K562 (cell line): ENCODE results near the gene VPS26A. TPM values are rescaled to one million over a fixed set of nuclear protein-coding genes. Genes with fewer than 3 reads are reported as not detected.

ENCODE experiments used
- IRF1 ChIP-seq: sonication (generic); formaldehyde crosslinking; IDR thresholded peaks from 2 replicates; pipeline ENCODE4 v1.8.0; 2022; ENCODE audit warnings: missing genetic modification reagents, mild to moderate bottlenecking, borderline replicate concordance
- JUNB ChIP-seq: fragments of 450-650 bp; formaldehyde crosslinking; conservative IDR thresholded peaks from 2 replicates; pipeline ENCODE4 v1.4.0; 2020; ENCODE audit warnings: mild to moderate bottlenecking
- KHSRP ChIP-seq: fragments of 450-650 bp; IDR thresholded peaks from 2 replicates; pipeline ENCODE4 v1.6.1; 2017
- MECOM ChIP-seq: fragments of 250-450 bp; sonication (Bioruptor Pico); IDR thresholded peaks from 2 replicates; pipeline ENCODE4 v1.8.0; 2022; ENCODE audit warnings: inconsistent platforms
- RBM15 ChIP-seq: fragments of 200-400 bp; formaldehyde crosslinking; IDR thresholded peaks from 2 replicates; pipeline ENCODE4 v1.6.1; 2018; ENCODE audit warnings: mild to moderate bottlenecking, low read length, moderate library complexity; ENCODE audit not compliant: insufficient read depth
- SNRNP70 ChIP-seq: fragments of 200-400 bp; formaldehyde crosslinking; optimal IDR thresholded peaks from 2 replicates; pipeline ENCODE3; 2017; ENCODE audit warnings: low read depth, low read length
- STAT5A ChIP-seq: IDR thresholded peaks from 2 replicates; pipeline ENCODE4 v1.6.1; 2012; ENCODE audit warnings: low read length, inconsistent platforms, borderline replicate concordance
- ZNF23 ChIP-seq: fragments of 250-450 bp; sonication (Bioruptor Pico); IDR thresholded peaks from 2 replicates; pipeline ENCODE4 v1.4.0; 2020; ENCODE audit warnings: mild to moderate bottlenecking
- ZNF551 ChIP-seq: fragments of 250-450 bp; sonication (Bioruptor Pico); IDR thresholded peaks from 2 replicates; pipeline ENCODE4 v1.5.0; 2021; ENCODE audit warnings: mild to moderate bottlenecking, moderate library complexity
- ZNF639 ChIP-seq, 2 experiments: fragments of 200-800 bp in 1 of 2; sonication (Bioruptor generic) in 1 of 2; sonication (generic) in 1 of 2; formaldehyde crosslinking in 1 of 2; IDR thresholded peaks in 1 of 2; conservative IDR thresholded peaks in 1 of 2; 2 replicates each; pipeline versions ENCODE4 v1.5.0 to v1.6.1; 2016 to 2020; ENCODE audit warnings: missing compliant biosample characterization in 1 of 2, missing genetic modification characterization in 1 of 2, missing genetic modification reagents in 1 of 2
- ZNF696 ChIP-seq: fragments of 250-450 bp; sonication (Bioruptor Pico); conservative IDR thresholded peaks from 2 replicates; pipeline ENCODE4 v1.4.0; 2020; ENCODE audit warnings: mild to moderate bottlenecking, moderate library complexity
- polyA plus RNA-seq, 8 experiments: library from polyadenylated mRNA; depleted of rRNA in 4 of 8; stranded (reverse) in 5 of 8; unstranded in 3 of 8; fragments of >200 nt; fragmentation: Nextera tagmentation in 2 of 8; fragmentation: Illumina TruSeq in 1 of 8; extraction: Ambion mirVana in 2 of 8; extraction: Trizol in 1 of 8; gene quantifications; 2 replicates each; pipeline versions ENCODE4 v1.2.1 to v1.2.3, GENCODE V29; 2011 to 2014; ENCODE audit warnings: inconsistent platforms in 1 of 8, missing spikeins in 1 of 8
- total RNA-seq, 7 experiments: library from RNA; depleted of rRNA in 6 of 7; stranded (reverse); fragments of >200 nt in 6 of 7; fragmentation: Illumina TruSeq in 2 of 7; extraction: Trizol in 2 of 7; gene quantifications; 2 replicates each; pipeline versions ENCODE4 v1.2.1 to v1.2.3, GENCODE V29; 2011 to 2021; ENCODE audit warnings: low replicate concordance in 1 of 7
- TF ChIP-seq, protein P1 (sequence below), 2 experiments: fragments of 450-650 bp in 1 of 2; sonication (generic) in 1 of 2; formaldehyde crosslinking in 1 of 2; IDR thresholded peaks; 2 replicates each; pipeline versions ENCODE4 v1.7.1 to v1.9.0; 2016 to 2022; ENCODE audit warnings: inconsistent platforms in 1 of 2, mild to moderate bottlenecking in 1 of 2, missing genetic modification reagents in 1 of 2
- TF ChIP-seq, protein P2 (sequence below): fragments of 250-450 bp; sonication (Bioruptor Pico); IDR thresholded peaks from 2 replicates; pipeline ENCODE4 v1.4.0; 2020; ENCODE audit warnings: mild to moderate bottlenecking, moderate library complexity

The VPS26A gene
- total and polyA plus RNA-seq, 9 of the 15 experiments (the other 6 are each of a cell fraction or from before 2014, with no cell fraction given) = 47.1 to 137 (median 69.3) TPM

DNA sequence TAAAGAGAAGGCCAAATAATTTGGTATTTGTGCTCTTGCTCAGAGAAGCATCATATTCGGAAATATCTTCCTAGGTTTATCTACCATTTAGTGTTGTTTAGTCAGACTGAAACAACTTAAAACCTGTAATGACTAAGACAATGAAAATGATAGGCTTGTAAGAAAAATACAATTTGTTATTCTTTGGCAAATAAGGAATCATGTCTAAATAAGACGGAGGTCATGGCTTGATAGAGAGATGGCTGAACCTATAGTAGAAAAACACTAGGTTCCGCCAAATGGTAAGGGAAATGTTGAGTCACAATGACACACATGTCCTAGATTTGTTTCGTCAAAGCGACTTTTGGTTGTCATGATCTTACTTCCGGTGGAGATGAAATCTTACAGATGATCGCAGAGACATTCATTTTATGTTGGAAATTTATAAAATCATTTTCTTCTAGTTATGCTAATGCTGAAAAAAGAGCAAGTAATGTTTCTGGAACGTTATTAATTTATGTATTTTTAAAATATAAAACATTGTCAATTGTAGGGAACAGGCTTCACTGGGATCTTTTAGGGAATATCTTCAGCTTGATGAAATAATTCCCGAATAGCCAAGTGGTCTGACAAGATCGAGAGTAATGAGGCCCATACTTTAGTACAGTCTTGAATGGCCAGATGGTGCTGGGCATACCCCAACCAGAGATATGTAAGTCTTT, 35.0 kb upstream of the VPS26A start (continued):
- TF ChIP-seq, protein P1, sequence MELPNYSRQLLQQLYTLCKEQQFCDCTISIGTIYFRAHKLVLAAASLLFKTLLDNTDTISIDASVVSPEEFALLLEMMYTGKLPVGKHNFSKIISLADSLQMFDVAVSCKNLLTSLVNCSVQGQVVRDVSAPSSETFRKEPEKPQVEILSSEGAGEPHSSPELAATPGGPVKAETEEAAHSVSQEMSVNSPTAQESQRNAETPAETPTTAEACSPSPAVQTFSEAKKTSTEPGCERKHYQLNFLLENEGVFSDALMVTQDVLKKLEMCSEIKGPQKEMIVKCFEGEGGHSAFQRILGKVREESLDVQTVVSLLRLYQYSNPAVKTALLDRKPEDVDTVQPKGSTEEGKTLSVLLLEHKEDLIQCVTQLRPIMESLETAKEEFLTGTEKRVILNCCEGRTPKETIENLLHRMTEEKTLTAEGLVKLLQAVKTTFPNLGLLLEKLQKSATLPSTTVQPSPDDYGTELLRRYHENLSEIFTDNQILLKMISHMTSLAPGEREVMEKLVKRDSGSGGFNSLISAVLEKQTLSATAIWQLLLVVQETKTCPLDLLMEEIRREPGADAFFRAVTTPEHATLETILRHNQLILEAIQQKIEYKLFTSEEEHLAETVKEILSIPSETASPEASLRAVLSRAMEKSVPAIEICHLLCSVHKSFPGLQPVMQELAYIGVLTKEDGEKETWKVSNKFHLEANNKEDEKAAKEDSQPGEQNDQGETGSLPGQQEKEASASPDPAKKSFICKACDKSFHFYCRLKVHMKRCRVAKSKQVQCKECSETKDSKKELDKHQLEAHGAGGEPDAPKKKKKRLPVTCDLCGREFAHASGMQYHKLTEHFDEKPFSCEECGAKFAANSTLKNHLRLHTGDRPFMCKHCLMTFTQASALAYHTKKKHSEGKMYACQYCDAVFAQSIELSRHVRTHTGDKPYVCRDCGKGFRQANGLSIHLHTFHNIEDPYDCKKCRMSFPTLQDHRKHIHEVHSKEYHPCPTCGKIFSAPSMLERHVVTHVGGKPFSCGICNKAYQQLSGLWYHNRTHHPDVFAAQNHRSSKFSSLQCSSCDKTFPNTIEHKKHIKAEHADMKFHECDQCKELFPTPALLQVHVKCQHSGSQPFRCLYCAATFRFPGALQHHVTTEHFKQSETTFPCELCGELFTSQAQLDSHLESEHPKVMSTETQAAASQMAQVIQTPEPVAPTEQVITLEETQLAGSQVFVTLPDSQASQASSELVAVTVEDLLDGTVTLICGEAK (IDR thresholded peaks at IDR 0.05) = peak; percentile 83
- TF ChIP-seq, protein P1 (CRISPR knock-in tag; IDR thresholded peaks at IDR 0.05) = no peak
- 0 out of 2 replicates have a peak, but pooled peaks have one; percentile 47 for TF ChIP-seq JUNB (CRISPR knock-in tag)
- TF ChIP-seq IRF1 (CRISPR knock-in tag) = no peak
- TF ChIP-seq RBM15 = no peak
- TF ChIP-seq, protein P2, sequence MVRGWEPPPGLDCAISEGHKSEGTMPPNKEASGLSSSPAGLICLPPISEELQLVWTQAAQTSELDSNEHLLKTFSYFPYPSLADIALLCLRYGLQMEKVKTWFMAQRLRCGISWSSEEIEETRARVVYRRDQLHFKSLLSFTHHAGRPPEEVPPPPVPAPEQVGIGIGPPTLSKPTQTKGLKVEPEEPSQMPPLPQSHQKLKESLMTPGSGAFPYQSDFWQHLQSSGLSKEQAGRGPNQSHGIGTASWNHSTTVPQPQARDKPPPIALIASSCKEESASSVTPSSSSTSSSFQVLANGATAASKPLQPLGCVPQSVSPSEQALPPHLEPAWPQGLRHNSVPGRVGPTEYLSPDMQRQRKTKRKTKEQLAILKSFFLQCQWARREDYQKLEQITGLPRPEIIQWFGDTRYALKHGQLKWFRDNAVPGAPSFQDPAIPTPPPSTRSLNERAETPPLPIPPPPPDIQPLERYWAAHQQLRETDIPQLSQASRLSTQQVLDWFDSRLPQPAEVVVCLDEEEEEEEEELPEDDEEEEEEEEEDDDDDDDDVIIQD (CRISPR knock-in tag) = no peak
- no peak for TF ChIP-seq ZNF551 (CRISPR knock-in tag)
- peak; percentile 84 for TF ChIP-seq KHSRP
- peak; percentile 72; the same call in 1 of the 2 replicates for TF ChIP-seq ZNF696 (CRISPR knock-in tag)
- peak in 1 of 2 experiments; percentile 66; a peak in 2 of 4 replicates for TF ChIP-seq ZNF639 (CRISPR knock-in tag; conservative IDR thresholded peaks at IDR 0.05 in 1 of 2, IDR thresholded peaks at IDR 0.05 in 1 of 2)
- TF ChIP-seq SNRNP70 = no peak
- TF ChIP-seq MECOM (CRISPR knock-in tag) = no peak
- TF ChIP-seq STAT5A = no peak
- TF ChIP-seq ZNF23 (CRISPR knock-in tag) = no peak
